Measurements from ENCODE around the gene MAN1A1. TPM values are rescaled to one million over a fixed set of nuclear protein-coding genes. Genes with fewer than 3 reads are reported as not detected.

The MAN1A1 gene
- total and polyA plus RNA-seq, 4 donors, result 68.2 to 209 (median 148) TPM

GRCh38 chr6:119308991-119309657 lies 40.4 kb downstream of the MAN1A1 start:
- Histone ChIP-seq H3K4me3 (ENCODE audit: low read depth in 1 of 3, low read length in 3 of 3) (no peak overlapping the region), H3K9ac (ENCODE audit: low read depth in 1 of 2, low read length in 2 of 2) (no peak overlapping the region), H3K4me1 (ENCODE audit: control insufficient read depth in 4 of 4, insufficient read depth in 4 of 4, low read length in 3 of 4) (peaks cover 7 to 28% (median 17%) of the 10 kb centered on the region in 4 donors), H3K27me3 (ENCODE audit: control insufficient read depth in 4 of 4, insufficient read depth in 4 of 4, low read length in 3 of 4) (no peaks in the 10 kb centered on the region), H3K27ac (ENCODE audit: low read depth in 1 of 2, low read length in 2 of 2) (peak overlapping the region in 1 of 2 donors; percentile 11), H3K9me3 (ENCODE audit: control insufficient read depth in 4 of 4, low read length in 3 of 4) (no peaks in the 10 kb centered on the region), H3K36me3 (ENCODE audit: control insufficient read depth in 4 of 4, insufficient read depth in 3 of 4, low read depth in 1 of 4, low read length in 3 of 4) (peaks cover 4 to 22% (median 11%) of the 10 kb centered on the region in 4 donors)
- DNase-seq (ENCODE audit: low spot score), result no peak
- WGBS, result 80% methylated on average over 4 of the region's 4 CpGs
- no peak for TF ChIP-seq RXRA (IDR thresholded peaks at IDR 0.05)
- TF ChIP-seq FOXA1 (IDR thresholded peaks at IDR 0.05), result no peak

- H3K36me3 ChIP-seq (ENCODE audit: control insufficient read depth in 4 of 4, insufficient read depth in 3 of 4, low read depth in 1 of 4, low read length in 3 of 4), result peaks cover 4 to 25% (median 12%) of the 10 kb centered on the region in 4 donors
- TF ChIP-seq HNF4G (IDR thresholded peaks at IDR 0.05) (peak; percentile 36), SP1 (IDR thresholded peaks at IDR 0.05) (peak; percentile 52), REST (IDR thresholded peaks at IDR 0.05) (peak; percentile 20), HNF4A (conservative IDR thresholded peaks at IDR 0.05) (peak; percentile 88 to 94), MAX (IDR thresholded peaks at IDR 0.05) (peak; percentile 87), NR2F2 (IDR thresholded peaks at IDR 0.05) (no peak), GABPA (IDR thresholded peaks at IDR 0.05 in 1 of 2, conservative IDR thresholded peaks at IDR 0.05 in 1 of 2) (no peak), JUND (IDR thresholded peaks at IDR 0.05) (peak; percentile 88 to 91), FOXA2 (IDR thresholded peaks at IDR 0.05) (peak; percentile 60), ATF3 (IDR thresholded peaks at IDR 0.05) (peak; percentile 96), RXRA (IDR thresholded peaks at IDR 0.05) (peak; percentile 71 to 90), CTCF (IDR thresholded peaks at IDR 0.05; ENCODE audit: low read depth, low read length, missing input control) (no peak), EGR1 (IDR thresholded peaks at IDR 0.05; ENCODE audit: low read depth in 2 of 2) (peak in 1 of 2 donors; percentile 83), RAD21 (IDR thresholded peaks at IDR 0.05) (peak; percentile 22 to 38), YY1 (IDR thresholded peaks at IDR 0.05) (peak; percentile 57), ZBTB33 (IDR thresholded peaks at IDR 0.05) (peak; percentile 86), FOXA1 (IDR thresholded peaks at IDR 0.05) (peak; percentile 35), TAF1 (conservative IDR thresholded peaks at IDR 0.05) (no peak)
- H3K4me3 ChIP-seq (ENCODE audit: low read depth in 1 of 3, low read length in 3 of 3), result no peak overlapping the region
- peaks cover 6 to 19% (median 14%) of the 10 kb centered on the region in 4 donors for H3K4me1 ChIP-seq (ENCODE audit: control insufficient read depth in 4 of 4, insufficient read depth in 4 of 4, low read length in 3 of 4)
- H3K27ac ChIP-seq (ENCODE audit: low read depth in 1 of 2, low read length in 2 of 2), result peak overlapping the region; percentile 5 to 31
- WGBS, result 48% methylated on average over 2 of the region's 2 CpGs
- DNase-seq (ENCODE audit: low spot score), result no peak
- H3K9ac ChIP-seq (ENCODE audit: low read depth in 1 of 2, low read length in 2 of 2), result no peak overlapping the region
- H3K27me3 ChIP-seq (ENCODE audit: control insufficient read depth in 4 of 4, insufficient read depth in 4 of 4, low read length in 3 of 4), result no peaks in the 10 kb centered on the region
- no peaks in the 10 kb centered on the region for H3K9me3 ChIP-seq (ENCODE audit: control insufficient read depth in 4 of 4, low read length in 3 of 4)
These were observed 41.5 kb downstream of the MAN1A1 start for GRCh38 chr6:119308048-119308570.

All from liver (tissue), 9 donors.